Measurements from ENCODE around the gene CCNA2.

CCNA2 gene

GRCh38 chr4:121796283-121796682 lies 27.4 kb downstream of the CCNA2 start:
- Histone ChIP-seq H3K27me3 (ENCODE audit: insufficient read depth, poor library complexity, severe bottlenecking) (peaks cover 6% of the 10 kb centered on the region), H3K4me3 (replicated peaks; ENCODE audit: insufficient read depth, low read length) (no peak overlapping the region), H3K27ac (replicated peaks) (no peak overlapping the region)
- TF ChIP-seq CTCF (IDR thresholded peaks at IDR 0.05; ENCODE audit: insufficient read depth, low read length): no peak
- no peak for TF ChIP-seq POLR2AphosphoS5 (IDR thresholded peaks at IDR 0.05; ENCODE audit: low read depth)
- no peak for TF ChIP-seq REST (IDR thresholded peaks at IDR 0.05; ENCODE audit: insufficient replicate concordance, low read depth)
- TF ChIP-seq GABPA (IDR thresholded peaks at IDR 0.05; ENCODE audit: low read depth): no peak
- no peak for TF ChIP-seq SPI1 (IDR thresholded peaks at IDR 0.05; ENCODE audit: borderline replicate concordance, low read depth)
- DNase-seq (ENCODE audit: low read depth in 1 of 2, low spot score in 1 of 2): no peak

GRCh38 chr4:121794505-121795188 lies 29.0 kb downstream of the CCNA2 start:
- Histone ChIP-seq H3K27ac (replicated peaks) (no peak overlapping the region), H3K27me3 (ENCODE audit: insufficient read depth, poor library complexity, severe bottlenecking) (peaks cover 6% of the 10 kb centered on the region), H3K4me3 (replicated peaks; ENCODE audit: insufficient read depth, low read length) (no peak overlapping the region)
- TF ChIP-seq CTCF (IDR thresholded peaks at IDR 0.05; ENCODE audit: insufficient read depth, low read length): no peak
- no peak for TF ChIP-seq REST (IDR thresholded peaks at IDR 0.05; ENCODE audit: insufficient replicate concordance, low read depth)
- no peak for TF ChIP-seq GABPA (IDR thresholded peaks at IDR 0.05; ENCODE audit: low read depth)
- TF ChIP-seq SPI1 (IDR thresholded peaks at IDR 0.05; ENCODE audit: borderline replicate concordance, low read depth): no peak
- no peak for TF ChIP-seq POLR2AphosphoS5 (IDR thresholded peaks at IDR 0.05; ENCODE audit: low read depth)
- DNase-seq (ENCODE audit: low read depth in 1 of 2, low spot score in 1 of 2): no peak

GRCh38 chr4:121792966-121793365 lies 30.7 kb downstream of the CCNA2 start:
- no peak for TF ChIP-seq CTCF (IDR thresholded peaks at IDR 0.05; ENCODE audit: insufficient read depth, low read length)
- Histone ChIP-seq H3K27me3 (ENCODE audit: insufficient read depth, poor library complexity, severe bottlenecking) (peaks cover 6% of the 10 kb centered on the region), H3K27ac (replicated peaks) (no peak overlapping the region), H3K4me3 (replicated peaks; ENCODE audit: insufficient read depth, low read length) (no peak overlapping the region)
- no peak for DNase-seq (ENCODE audit: low read depth in 1 of 2, low spot score in 1 of 2)

- TF ChIP-seq POLR2AphosphoS5 (IDR thresholded peaks at IDR 0.05; ENCODE audit: low read depth) (no peak), GABPA (IDR thresholded peaks at IDR 0.05; ENCODE audit: low read depth) (no peak), SPI1 (IDR thresholded peaks at IDR 0.05; ENCODE audit: borderline replicate concordance, low read depth) (no peak), CTCF (IDR thresholded peaks at IDR 0.05; ENCODE audit: insufficient read depth, low read length) (no peak)
- H3K4me3 ChIP-seq (replicated peaks; ENCODE audit: insufficient read depth, low read length): no peak overlapping the region
- DNase-seq (ENCODE audit: low read depth in 1 of 2, low spot score in 1 of 2): no peak
These were observed 32.2 kb downstream of the CCNA2 start for GRCh38 chr4:121791481-121791880.

More at GRCh38 chr4:121791481-121791880, 32.2 kb downstream of the CCNA2 start:
- H3K27ac ChIP-seq (replicated peaks): no peak overlapping the region
- H3K27me3 ChIP-seq (ENCODE audit: insufficient read depth, poor library complexity, severe bottlenecking): peaks cover 6% of the 10 kb centered on the region

All from HL-60 (cell line).